ENCODE data around the gene ACCSL.

The ACCSL gene

DNA sequence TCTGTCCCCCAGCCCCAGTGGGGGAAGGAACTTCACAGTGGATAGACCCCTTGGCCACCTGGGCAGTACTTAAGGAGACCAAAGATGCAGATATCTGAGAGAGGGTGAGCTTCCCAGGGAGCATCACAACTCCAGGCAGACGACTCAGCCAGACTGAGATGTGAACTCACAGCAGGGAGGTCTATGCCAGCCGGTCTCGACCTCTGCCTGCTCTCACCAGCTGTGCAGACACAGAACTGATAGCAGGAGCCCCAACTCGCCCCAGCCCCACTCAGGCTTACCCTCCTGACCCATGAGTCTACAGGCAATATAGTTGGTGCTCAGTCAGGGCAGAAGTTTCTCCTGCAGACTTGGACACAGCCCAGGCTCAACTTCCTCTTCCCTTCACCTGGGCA lies 29.7 kb upstream of the ACCSL start:
- no peak for DNase-seq (ENCODE audit: low spot score)

GRCh38 chr11:44018829-44019228 lies 29.0 kb upstream of the ACCSL start:
- no peak for DNase-seq (ENCODE audit: low spot score)

DNA sequence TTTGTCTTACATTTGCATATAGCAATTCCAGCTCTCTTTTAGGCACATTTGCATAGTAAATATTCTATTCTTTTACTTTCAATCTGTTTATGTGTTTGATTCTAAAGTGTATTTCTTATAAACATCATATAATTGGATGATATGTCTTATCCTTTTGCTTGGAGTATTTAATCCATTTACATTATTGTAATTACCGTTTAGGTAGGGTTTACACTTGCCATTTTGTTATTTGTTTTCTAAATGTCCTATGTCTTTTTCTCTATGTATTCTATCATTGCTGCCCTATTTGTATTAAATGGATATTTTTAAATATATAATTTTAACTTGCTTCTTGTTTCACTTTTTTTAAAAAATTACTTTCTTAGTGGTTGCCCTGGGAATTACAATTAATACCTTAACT lies 22.8 kb upstream of the ACCSL start:
- no peak for DNase-seq (ENCODE audit: low spot score)

DNA sequence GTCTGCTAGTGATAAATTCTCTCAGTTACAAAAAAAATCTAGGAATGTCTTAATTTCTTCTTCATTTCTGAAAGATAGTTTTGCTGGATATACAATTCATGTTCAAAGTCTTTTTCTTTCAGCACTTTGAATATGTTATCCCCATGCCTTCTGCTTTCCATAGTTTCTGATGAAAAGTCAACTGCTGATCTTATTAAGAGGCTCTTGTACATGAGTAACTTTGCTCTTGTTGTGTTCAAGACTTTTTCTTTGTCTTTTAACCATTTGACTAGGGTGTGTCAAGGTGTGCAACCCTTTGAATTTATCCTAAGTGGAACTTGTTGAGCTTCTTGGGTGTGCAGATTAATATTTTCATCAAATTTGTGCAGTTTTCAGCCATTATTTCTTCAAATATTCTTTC lies 22.1 kb upstream of the ACCSL start:
- no peak for DNase-seq (ENCODE audit: low spot score)

DNA sequence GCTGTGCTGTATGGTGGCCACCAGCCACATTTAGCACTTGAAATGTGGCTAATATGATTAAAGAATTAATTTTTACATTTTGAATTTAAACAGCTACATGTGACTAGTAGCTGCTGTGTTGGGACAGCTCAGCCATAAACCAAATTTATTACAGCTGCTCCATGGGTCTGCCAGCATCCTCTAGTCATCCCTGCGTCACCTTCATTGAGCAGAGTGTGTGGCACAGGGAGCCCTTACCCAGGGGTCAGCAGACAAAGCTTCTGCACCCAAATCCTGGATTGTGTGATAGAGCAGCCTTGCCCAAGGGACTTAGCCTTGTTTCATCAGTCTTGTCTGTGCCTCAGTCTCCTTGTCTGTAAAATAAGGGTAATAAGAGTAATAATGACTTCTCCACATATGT lies 19.4 kb upstream of the ACCSL start:
- no peak for DNase-seq (ENCODE audit: low spot score)

GRCh38 chr11:44028816-44029506 lies 18.8 kb upstream of the ACCSL start:
- no peak for DNase-seq (ENCODE audit: low spot score)

DNA sequence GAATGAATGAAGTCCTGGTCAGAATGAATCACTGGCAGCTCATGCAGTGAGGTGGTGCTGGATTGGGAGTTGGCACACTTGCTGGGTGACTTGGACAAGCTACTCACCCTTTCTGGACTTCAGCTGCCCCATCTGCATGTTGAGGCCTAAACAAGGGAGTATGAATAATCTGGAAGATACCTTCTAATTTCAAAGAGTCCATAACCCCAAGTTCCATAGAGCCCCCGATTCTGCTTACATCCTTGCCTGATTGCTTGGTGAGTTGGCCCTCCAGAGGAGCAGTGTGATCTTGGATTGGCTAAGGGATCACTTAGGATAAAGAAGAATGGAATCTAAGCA lies 18.3 kb upstream of the ACCSL start:
- no peak for DNase-seq (ENCODE audit: low spot score)

DNA sequence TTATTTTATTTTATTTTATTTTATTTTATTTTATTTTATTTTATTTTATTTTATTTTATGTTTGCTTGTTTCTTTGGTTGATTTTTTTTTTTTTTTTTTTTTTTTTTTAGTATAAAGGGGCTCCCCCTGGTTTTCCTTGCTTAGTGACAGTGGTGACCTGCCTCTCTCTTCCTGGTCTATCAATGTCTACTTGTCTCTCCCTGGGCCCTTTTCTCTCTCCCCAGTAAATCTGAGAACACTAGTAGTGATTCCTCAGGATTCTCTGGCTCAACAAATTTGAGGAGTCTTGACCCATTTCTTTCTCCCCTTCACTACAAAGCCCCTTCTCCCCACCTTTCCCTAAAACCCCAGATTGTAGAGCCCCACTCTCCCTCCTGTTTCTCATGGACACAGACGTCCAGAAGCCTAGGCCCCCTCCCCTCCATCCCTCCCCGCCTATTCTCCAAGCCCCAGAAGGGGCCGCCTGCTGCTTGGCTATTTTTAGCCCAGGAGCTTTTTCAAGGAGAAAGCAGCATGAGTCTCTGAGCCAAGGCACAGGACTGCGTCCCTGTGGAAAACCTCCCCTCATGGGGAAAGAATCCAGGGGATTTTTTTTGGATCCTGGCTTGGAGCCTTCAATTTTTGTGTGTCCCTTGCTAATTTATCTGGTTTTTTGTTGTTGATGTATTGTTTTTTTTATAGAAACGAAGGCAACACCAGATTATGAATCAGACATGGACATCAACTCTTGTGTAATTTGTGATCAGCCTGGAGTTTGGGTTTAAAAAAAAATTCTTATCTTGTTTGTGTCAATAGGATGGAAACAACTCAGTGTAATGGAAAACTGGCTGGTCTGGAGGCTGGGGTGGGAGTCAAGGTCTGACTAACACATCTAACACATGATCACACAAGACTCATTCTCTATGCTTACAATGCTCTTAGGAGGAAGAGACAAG lies 17.5 kb upstream of the ACCSL start:
- no peak for DNase-seq (ENCODE audit: low spot score)

DNA sequence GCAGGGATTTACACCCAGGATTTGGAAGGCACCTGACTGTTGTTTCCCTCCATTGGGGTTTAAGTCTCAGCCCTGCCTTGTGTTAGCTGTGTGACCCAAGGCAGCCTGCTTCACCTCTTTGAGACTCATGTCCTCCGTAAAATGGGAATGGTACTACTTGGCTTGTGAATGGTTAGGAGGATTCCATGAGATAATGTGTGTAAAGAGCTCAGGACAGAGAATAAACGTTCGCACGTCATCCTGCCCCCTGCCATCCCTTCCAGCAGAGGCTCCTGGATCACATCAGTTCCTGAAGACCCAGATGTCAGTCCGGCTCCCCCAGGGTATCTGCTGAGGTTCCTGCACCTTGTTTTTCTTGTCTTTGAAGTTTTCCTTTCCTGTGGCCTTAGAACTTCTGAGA lies 16.8 kb upstream of the ACCSL start:
- no peak for DNase-seq (ENCODE audit: low spot score)

GRCh38 chr11:44031549-44031948 lies 16.2 kb upstream of the ACCSL start:
- DNase-seq (ENCODE audit: low spot score) = no peak

GRCh38 chr11:44032299-44033085 lies 15.3 kb upstream of the ACCSL start:
- DNase-seq (ENCODE audit: low spot score) = no peak

DNA sequence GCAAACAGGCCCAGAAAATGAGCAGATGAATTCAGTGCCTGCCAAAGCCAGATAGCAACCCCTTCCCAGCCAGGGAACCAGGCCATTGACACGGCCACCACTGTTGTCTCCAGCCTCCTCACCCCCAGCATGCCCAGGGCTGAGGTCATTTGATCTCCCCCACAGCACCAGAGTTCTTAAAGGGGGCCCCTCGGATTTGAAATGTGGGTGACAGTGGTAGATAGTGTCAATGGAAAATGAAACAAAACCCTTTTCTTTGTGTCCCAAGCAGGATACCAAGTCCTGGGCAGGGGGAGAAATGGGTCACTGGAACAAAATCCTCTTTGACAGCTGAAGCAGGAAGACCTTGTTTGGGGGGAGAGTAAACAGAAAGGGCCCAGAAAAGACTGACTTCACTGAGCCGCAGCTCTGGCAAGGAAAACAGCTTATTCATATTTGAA lies 14.3 kb upstream of the ACCSL start:
- peak; percentile 17 for DNase-seq (ENCODE audit: low spot score)

DNA sequence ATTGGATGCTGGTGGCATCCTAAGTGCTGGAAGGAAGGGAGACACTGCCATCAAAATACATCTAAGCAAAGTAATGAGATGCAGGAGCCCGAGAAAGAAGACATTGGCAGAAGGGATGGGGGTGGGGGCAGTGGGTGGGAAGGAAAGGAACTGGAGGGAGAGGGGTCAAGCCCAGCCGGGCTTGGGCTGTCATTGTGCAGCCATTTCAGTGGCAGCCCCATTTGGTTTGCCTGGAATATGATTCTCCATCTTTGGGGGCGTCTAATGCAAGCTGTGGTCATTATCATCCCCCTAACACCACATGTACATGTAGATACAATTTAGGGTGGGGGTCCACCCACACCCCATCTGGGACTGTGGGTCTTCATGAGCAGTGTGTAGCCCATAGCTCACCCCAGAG lies 13.9 kb upstream of the ACCSL start:
- no peak for DNase-seq (ENCODE audit: low spot score)

GRCh38 chr11:44034639-44035038 lies 13.1 kb upstream of the ACCSL start:
- DNase-seq (ENCODE audit: low spot score) = no peak

- DNase-seq (ENCODE audit: low spot score) = peak; percentile 89
Measured at GRCh38 chr11:44036811-44037657, 10.7 kb upstream of the ACCSL start.

- no peak for DNase-seq (ENCODE audit: low spot score)
Measured at GRCh38 chr11:44037658-44037998, 10.2 kb upstream of the ACCSL start.

- DNase-seq (ENCODE audit: low spot score) = no peak
Measured at GRCh38 chr11:44043157-44043556, 4.6 kb upstream of the ACCSL start.

DNA sequence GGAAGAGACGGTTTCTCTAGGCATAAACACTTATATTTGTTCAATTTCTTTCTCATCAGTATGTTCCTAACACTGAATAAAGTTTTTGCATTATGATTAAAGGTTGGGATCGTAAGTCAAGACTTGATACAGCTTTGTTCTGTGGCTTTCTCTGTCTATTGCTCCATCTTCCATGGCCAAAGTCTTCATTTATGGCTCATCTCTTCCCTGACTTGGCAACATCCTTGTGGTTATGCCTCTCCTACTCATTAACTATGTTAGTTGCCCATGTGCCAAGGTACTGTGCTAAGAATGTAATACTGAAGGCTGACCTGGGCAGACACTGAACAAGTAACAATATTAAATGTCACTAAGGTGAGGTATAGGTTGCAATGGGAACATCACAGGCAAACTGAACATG lies 1.6 kb upstream of the ACCSL start:
- no peak for DNase-seq (ENCODE audit: low spot score)

- DNase-seq (ENCODE audit: low spot score) = no peak
Measured at GRCh38 chr11:44047298-44047697, 483 bp upstream of the ACCSL start.

GRCh38 chr11:44049832-44050231 lies 2.1 kb downstream of the ACCSL start:
- no peak for DNase-seq (ENCODE audit: low spot score)

GRCh38 chr11:44051171-44051570 lies 3.4 kb downstream of the ACCSL start:
- DNase-seq (ENCODE audit: low spot score) = no peak

GRCh38 chr11:44057340-44057739 lies 9.6 kb downstream of the ACCSL start:
- no peak for DNase-seq (ENCODE audit: low spot score)

Measured in cerebellar cortex (tissue), 1 donor.